ENCODE data around the gene ABR. TPM values are rescaled to one million over a fixed set of nuclear protein-coding genes. Genes with fewer than 3 reads are reported as not detected.

Gene ABR
- total and polyA plus RNA-seq, 2 of the 8 experiments (the other 6 are each of a cell fraction or from before 2014, with no cell fraction given) = 44.8 to 47.2 TPM

GRCh38 chr17:1004769-1005295, 174.9 kb downstream of the ABR start:
- no peaks in the 10 kb centered on the region for H3K23me2 ChIP-seq (ENCODE audit: low read depth, low read length)
- no peak overlapping the region for H2BK5ac ChIP-seq (ENCODE audit: low read depth, low read length)
- no peak overlapping the region for H2BK120ac ChIP-seq (replicated peaks; ENCODE audit: low read depth, low read length)
- no peak overlapping the region for H2BK12ac ChIP-seq (ENCODE audit: low read depth, low read length)
- H3K4me3 ChIP-seq (ENCODE audit: extremely low read depth in 1 of 4, insufficient read depth in 2 of 4, low read depth in 3 of 4, low read length in 4 of 4) = no peak overlapping the region
- no peak overlapping the region for H3K14ac ChIP-seq (ENCODE audit: insufficient read length)
- H3K79me1 ChIP-seq (ENCODE audit: low read depth, low read length) = peaks cover 3% of the 10 kb centered on the region; the same call in 1 of the 2 replicates
- 0 out of 2 replicates have a peak overlapping the region, but pooled peaks have one; percentile 10 for H3K27ac ChIP-seq (ENCODE audit: low read depth, low read length)
- no peak overlapping the region for H4K8ac ChIP-seq (ENCODE audit: extremely low read depth, insufficient read depth, low read length)
- no peak overlapping the region for H2BK20ac ChIP-seq (ENCODE audit: low read length)
- no peak overlapping the region for H2AK5ac ChIP-seq (ENCODE audit: low read depth, low read length)
- POLR2A ChIA-PET (ENCODE audit: partially characterized antibody) = interaction anchor here (0.9 to 1.9 kb wide), 5 partner anchors 16 to 263 kb away, joined by 3 to 5 read pairs (median 3); no protein-coding TSS in a partner anchor
- H3K9me3 ChIP-seq (ENCODE audit: insufficient read depth in 2 of 2, low read depth in 1 of 2, low read length in 1 of 2) = no peaks in the 10 kb centered on the region
- no peak overlapping the region for H3K4ac ChIP-seq (replicated peaks; ENCODE audit: insufficient read length, low read depth, low read length)
- peaks cover 0 to 3% (median 0%) of the 10 kb centered on the region in 4 experiments; a peak in 4 of 7 replicates for H3K4me1 ChIP-seq (replicated peaks in 1 of 4; ENCODE audit: control insufficient read depth in 3 of 4, insufficient read depth in 4 of 4, low read length in 3 of 4)
- no peaks in the 10 kb centered on the region for H3K79me2 ChIP-seq (ENCODE audit: control insufficient read depth in 1 of 2, insufficient read depth in 2 of 2, low read length in 2 of 2)
- 73% methylated on average over 13 of the region's 13 CpGs; no CpG with 5 or more reads in 1 of the 2 experiments for WGBS, 2 experiments (ENCODE audit: extremely low coverage in 1 of 2, insufficient coverage in 1 of 2, insufficient read length in 1 of 2, insufficient replicate concordance in 2 of 2, low coverage in 1 of 2, low lambda C conversion rate in 2 of 2, missing lambda C conversion rate in 1 of 2)
- H3K56ac ChIP-seq (replicated peaks; ENCODE audit: insufficient read length, low read depth, low read length) = no peak overlapping the region
- H4K91ac ChIP-seq (replicated peaks; ENCODE audit: insufficient read length, low read length) = no peak overlapping the region
- DNase-seq (ENCODE audit: low read depth in 1 of 2, low spot score in 2 of 2) = no peak
- H3K36me3 ChIP-seq (ENCODE audit: control insufficient read depth in 2 of 4, insufficient read depth in 4 of 4, low read length in 3 of 4) = peaks cover 6 to 27% (median 15%) of the 10 kb centered on the region in 4 experiments
- no peaks in the 10 kb centered on the region for H3K27me3 ChIP-seq (replicated peaks in 1 of 4; ENCODE audit: control insufficient read depth in 3 of 4, extremely low read depth in 1 of 4, insufficient read depth in 3 of 4, low read length in 3 of 4)
- H3K9ac ChIP-seq (replicated peaks in 1 of 4; ENCODE audit: extremely low read depth in 1 of 4, low read depth in 3 of 4, low read length in 3 of 4) = no peak overlapping the region
- no peak overlapping the region for H2BK15ac ChIP-seq (ENCODE audit: low read length)
- no peak overlapping the region for H4K5ac ChIP-seq (ENCODE audit: insufficient read length, low read depth, low read length)
- H3K18ac ChIP-seq (ENCODE audit: extremely low read depth, low read length) = no peak overlapping the region
- H2AFZ ChIP-seq (ENCODE audit: low read length) = no peak overlapping the region
- CTCF ChIA-PET (ENCODE audit: partially characterized antibody) = interaction anchor here (1.1 to 12.7 kb wide), 6 partner anchors 8 to 52 kb away, joined by 3 to 144 read pairs (median 3); partner anchors contain the start of gene TIMM22
- H3K4me2 ChIP-seq (ENCODE audit: insufficient read depth in 1 of 2, low read depth in 2 of 2, low read length in 2 of 2) = no peak overlapping the region
- no peak overlapping the region for H3K23ac ChIP-seq (ENCODE audit: insufficient read length)
- peaks cover 2 to 5% of the 10 kb centered on the region in 2 experiments for H4K20me1 ChIP-seq (replicated peaks in 1 of 2; ENCODE audit: control insufficient read depth in 1 of 2, insufficient read depth in 2 of 2, low read length in 2 of 2)
- no peak for FAIRE-seq
- TF ChIP-seq TCF12 (IDR thresholded peaks at IDR 0.05; ENCODE audit: low read depth, low read length) = no peak
- TF ChIP-seq KDM1A (IDR thresholded peaks at IDR 0.05; ENCODE audit: borderline replicate concordance, low read length) = no peak
- no peak for TF ChIP-seq HDAC6 (IDR thresholded peaks at IDR 0.05; ENCODE audit: low read depth, low read length)
- TF ChIP-seq ATF2 (IDR thresholded peaks at IDR 0.05; ENCODE audit: low read length) = no peak
- TF ChIP-seq CREB1 (IDR thresholded peaks at IDR 0.05) = no peak
- TF ChIP-seq, protein P1, sequence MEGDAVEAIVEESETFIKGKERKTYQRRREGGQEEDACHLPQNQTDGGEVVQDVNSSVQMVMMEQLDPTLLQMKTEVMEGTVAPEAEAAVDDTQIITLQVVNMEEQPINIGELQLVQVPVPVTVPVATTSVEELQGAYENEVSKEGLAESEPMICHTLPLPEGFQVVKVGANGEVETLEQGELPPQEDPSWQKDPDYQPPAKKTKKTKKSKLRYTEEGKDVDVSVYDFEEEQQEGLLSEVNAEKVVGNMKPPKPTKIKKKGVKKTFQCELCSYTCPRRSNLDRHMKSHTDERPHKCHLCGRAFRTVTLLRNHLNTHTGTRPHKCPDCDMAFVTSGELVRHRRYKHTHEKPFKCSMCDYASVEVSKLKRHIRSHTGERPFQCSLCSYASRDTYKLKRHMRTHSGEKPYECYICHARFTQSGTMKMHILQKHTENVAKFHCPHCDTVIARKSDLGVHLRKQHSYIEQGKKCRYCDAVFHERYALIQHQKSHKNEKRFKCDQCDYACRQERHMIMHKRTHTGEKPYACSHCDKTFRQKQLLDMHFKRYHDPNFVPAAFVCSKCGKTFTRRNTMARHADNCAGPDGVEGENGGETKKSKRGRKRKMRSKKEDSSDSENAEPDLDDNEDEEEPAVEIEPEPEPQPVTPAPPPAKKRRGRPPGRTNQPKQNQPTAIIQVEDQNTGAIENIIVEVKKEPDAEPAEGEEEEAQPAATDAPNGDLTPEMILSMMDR (IDR thresholded peaks at IDR 0.05; ENCODE audit: control extremely low read depth in 1 of 3, insufficient read depth in 1 of 3, low read depth in 1 of 3, low read length in 3 of 3) = no peak
- no peak for TF ChIP-seq RBBP5 (IDR thresholded peaks at IDR 0.05; ENCODE audit: borderline replicate concordance, low read depth, low read length)
- no peak for TF ChIP-seq NANOG (IDR thresholded peaks at IDR 0.05; ENCODE audit: insufficient read depth, low read depth, low read length, poor library complexity, severe bottlenecking)
